Right lobe of liver (tissue), 4 donors: ENCODE results near the gene TMEFF2.

Experiments
- CTCF ChIP-seq, 4 donors: fragments of 200-600 bp in 3 of 4; fragments of 450-650 bp in 1 of 4; IDR thresholded peaks; one replicate each; pipeline versions ENCODE4 v1.5.1 to v1.8.0; 2016 to 2022; ENCODE audit warnings: antibody characterized with exemption in 4 of 4, mild to moderate bottlenecking in 2 of 4
- POLR2A ChIP-seq: fragments of 450-650 bp; IDR thresholded peaks from one replicate; pipeline ENCODE4 v1.6.1; 2017; ENCODE audit warnings: antibody characterized with exemption, mild to moderate bottlenecking
- donor health status: DM: no; HTN: no; CAD: no.
- donor health status: DM: no; HTN: no; CAD: no.
- donor health status: DM: no; HTN: yes; CAD: no.

GRCh38 chr2:192165842-192166241 lies 28.9 kb downstream of the TMEFF2 start:
- TF ChIP-seq POLR2A (no peak), CTCF (IDR thresholded peaks at IDR 0.05) (no peak)
